GM12801 (cell line): ENCODE results near the gene EFHD2.

Experiments
- CTCF ChIP-seq: IDR thresholded peaks from one replicate; pipeline ENCODE4 v1.5.1; 2011; ENCODE audit warnings: control low read depth; ENCODE audit not compliant: insufficient read length; ENCODE audit errors: extremely low read depth

The EFHD2 gene

GRCh38 chr1:15417059-15417934 is 7.6 kb downstream of the EFHD2 start:
- TF ChIP-seq CTCF = no peak

- TF ChIP-seq CTCF = no peak
Observed at GRCh38 chr1:15418806-15419515, 9.3 kb downstream of the EFHD2 start.

GRCh38 chr1:15420853-15421465 is 11.3 kb downstream of the EFHD2 start:
- TF ChIP-seq CTCF = no peak

- TF ChIP-seq CTCF = no peak
Observed at GRCh38 chr1:15422871-15423270, 13.2 kb downstream of the EFHD2 start.

- TF ChIP-seq CTCF = no peak
Observed at GRCh38 chr1:15423355-15424077, 13.8 kb downstream of the EFHD2 start.

- no peak for TF ChIP-seq CTCF
Observed at GRCh38 chr1:15424146-15424667, 14.5 kb downstream of the EFHD2 start.
